ENCODE measurements around the gene RNU5D-1. TPM values are rescaled to one million over a fixed set of nuclear protein-coding genes. Genes with fewer than 3 reads are reported as not detected.

Gene RNU5D-1
- total and polyA plus RNA-seq, 2 of the 13 experiments (the other 11 are each of a cell fraction or from before 2014, with no cell fraction given) = 165 TPM; not detected in 1

- TF ChIP-seq ZNF556 (CRISPR knock-in tag; IDR thresholded peaks at IDR 0.05; ENCODE audit: borderline replicate concordance) (no peak; the same call in 1 of the 2 replicates), ZNF512B (CRISPR knock-in tag; IDR thresholded peaks at IDR 0.05; ENCODE audit: borderline replicate concordance) (no peak), ZNF33A (CRISPR knock-in tag; IDR thresholded peaks at IDR 0.05; ENCODE audit: borderline replicate concordance) (no peak), FUBP1 (CRISPR knock-in tag; IDR thresholded peaks at IDR 0.05; ENCODE audit: borderline replicate concordance) (no peak; the same call in 1 of the 2 replicates), FOXO1 (CRISPR knock-in tag; IDR thresholded peaks at IDR 0.05) (peak; percentile 96), THRA (CRISPR knock-in tag; IDR thresholded peaks at IDR 0.05; ENCODE audit: borderline replicate concordance) (0 out of 2 replicates have a peak, but pooled peaks have one; percentile 70), RFX1 (IDR thresholded peaks at IDR 0.05) (no peak), ZMAT5 (CRISPR knock-in tag; IDR thresholded peaks at IDR 0.05; ENCODE audit: borderline replicate concordance, low read depth) (no peak), SRF (IDR thresholded peaks at IDR 0.05; ENCODE audit: low read depth, low read length) (no peak), E2F5 (CRISPR knock-in tag; conservative IDR thresholded peaks at IDR 0.05) (no peak), TIGD3 (CRISPR knock-in tag; IDR thresholded peaks at IDR 0.05; ENCODE audit: borderline replicate concordance) (0 out of 2 replicates have a peak, but pooled peaks have one; percentile 71), TRIM24 (CRISPR knock-in tag; IDR thresholded peaks at IDR 0.05) (no peak), ZNF274 (CRISPR knock-in tag; IDR thresholded peaks at IDR 0.05) (no peak), ATF7-NPFF (CRISPR knock-in tag; IDR thresholded peaks at IDR 0.05; ENCODE audit: low read depth) (no peak), ZNF138 (CRISPR knock-in tag; IDR thresholded peaks at IDR 0.05; ENCODE audit: low read depth) (no peak), ZNF777 (CRISPR knock-in tag; IDR thresholded peaks at IDR 0.05) (no peak), ZNF616 (CRISPR knock-in tag; IDR thresholded peaks at IDR 0.05; ENCODE audit: low read depth) (no peak), REPIN1 (CRISPR knock-in tag; IDR thresholded peaks at IDR 0.05; ENCODE audit: borderline replicate concordance, low read depth) (peak; percentile 74; the same call in 1 of the 2 replicates)
Measured at GRCh38 chr1:44681905-44682882, 48.8 kb downstream of the RNU5D-1 start (continued).

Data from HepG2 (cell line).